Transverse colon (tissue), 4 donors: ENCODE data around the gene CTBP2. TPM values are rescaled to one million over a fixed set of nuclear protein-coding genes. Genes with fewer than 3 reads are reported as not detected.
A peak's percentile ranks its signal among the peaks of the same experiment; 100 is the strongest.
"Not testable (repeated sequence)": the region's sequence is repeated elsewhere in the genome, so short reads cannot be mapped to it uniquely, and the experiment has no call there.

ENCODE experiments used
- DNase-seq: peaks from one replicate; pipeline ENCODE4 v3.0.0-alpha.2; 2019
- H3K27ac ChIP-seq, 4 donors: fragments of 200-600 bp; sonication (generic); 2 replicates each; pipeline ENCODE4 v1.5.1; 2016 to 2018; ENCODE audit warnings: inconsistent platforms in 4 of 4
- H3K27me3 ChIP-seq: fragments of 200-600 bp; sonication (generic); 2 replicates; pipeline ENCODE4 v1.5.1; 2017; ENCODE audit warnings: inconsistent platforms
- H3K36me3 ChIP-seq, 4 donors: fragments of 200-600 bp; sonication (generic); 2 replicates each; pipeline ENCODE4 v1.5.1; 2017 to 2019; ENCODE audit warnings: inconsistent platforms in 4 of 4
- H3K4me1 ChIP-seq, 4 donors: fragments of 200-600 bp; sonication (generic); 2 replicates each; pipeline ENCODE4 v1.5.1; 2017 to 2020; ENCODE audit warnings: inconsistent platforms in 4 of 4
- H3K4me3 ChIP-seq, 4 donors: fragments of 200-600 bp; sonication (generic); 1 replicate in 1 of 4; 2 replicates in 3 of 4; pipeline versions ENCODE4 v1.5.1 to v1.6.1; 2017 to 2019; ENCODE audit warnings: inconsistent platforms in 4 of 4
- H3K9me3 ChIP-seq, 2 donors: fragments of 200-600 bp; sonication (generic); 2 replicates each; pipeline ENCODE4 v1.5.1; 2017 to 2019; ENCODE audit warnings: inconsistent platforms in 2 of 2
- CTCF ChIP-seq, 5 experiments: fragments of 200-600 bp in 3 of 5; fragments of 450-650 bp in 2 of 5; sonication (generic) in 3 of 5; IDR thresholded peaks; 1 replicate in 2 of 5; 2 replicates in 3 of 5; pipeline ENCODE4 v1.5.1; 2016 to 2017; ENCODE audit warnings: antibody characterized with exemption in 5 of 5, inconsistent platforms in 3 of 5, mild to moderate bottlenecking in 2 of 5, moderate library complexity in 1 of 5
- EP300 ChIP-seq: sonication (generic); formaldehyde crosslinking; IDR thresholded peaks from one replicate; pipeline ENCODE4 v1.6.1; 2017; ENCODE audit warnings: antibody characterized with exemption, low read depth
- POLR2A ChIP-seq: fragments of 450-650 bp; IDR thresholded peaks from one replicate; pipeline ENCODE4 v1.6.1; 2016; ENCODE audit warnings: antibody characterized with exemption, mild to moderate bottlenecking, moderate library complexity
- POLR2AphosphoS5 ChIP-seq, 3 donors: sonication (generic); formaldehyde crosslinking; IDR thresholded peaks; one replicate each; pipeline ENCODE4 v1.6.1; 2016; ENCODE audit warnings: antibody characterized with exemption in 3 of 3
- WGBS, 2 donors: methylation state at CpG; one replicate each; pipeline ENCODE4 v1.1.5; 2018; ENCODE audit warnings: low coverage in 1 of 2; 5-methylcytosine and 5-hydroxymethylcytosine counted together
- in situ Hi-C, 4 donors: fragments of 200-750 bp; cut with MboI; loops; one replicate each; pipeline versions ENCODE4 v1.15.0 to v1.15.1; 2017; ENCODE audit warnings: low sequenced_read_pairs in 3 of 4, low pct_ligation_motif_present in 1 of 4, low pct_unique_long_range_greater_than_20kb in 1 of 4
- intact Hi-C: fragments of 100-400 bp; cut with DNase I; formaldehyde crosslinking; loops from one replicate; pipeline ENCODE4 v1.15.1; 2023; ENCODE audit warnings: low total_unique reads
- total RNA-seq, 4 donors: library from RNA; depleted of rRNA; stranded (reverse); fragments of >200 nt; gene quantifications; one replicate each; pipeline ENCODE4 v1.1.0, GENCODE V29; 2016

The CTBP2 gene
- total RNA-seq, 4 donors from 2014 or later, result 71.9 to 247 (median 98.4) TPM

DNA sequence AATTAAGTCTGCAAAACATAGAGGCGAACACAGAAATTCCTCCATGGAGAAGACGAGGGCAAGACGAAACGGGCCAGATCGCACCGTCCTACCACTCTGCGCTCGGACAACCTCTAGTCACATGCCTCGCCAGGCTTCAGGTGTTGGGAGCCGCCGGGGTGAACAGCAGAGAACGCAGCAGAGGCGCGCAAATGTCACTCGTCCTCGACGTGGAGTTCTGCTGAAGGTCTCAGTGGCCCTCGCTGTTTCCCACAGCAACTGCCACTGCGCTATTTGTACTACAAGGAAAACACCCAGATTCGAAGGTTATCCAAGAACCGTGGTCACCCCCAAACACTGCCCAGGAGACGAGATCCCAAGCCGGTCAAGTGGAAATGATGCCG lies 9.2 kb downstream of the CTBP2 start:
- in situ Hi-C loops, result loop anchor here in 1 of 4 donors (25.0 kb wide), 1 partner anchor 89 kb away; no protein-coding TSS in a partner anchor
- 91% methylated on average over 24 of the region's 24 CpGs; no CpG with 5 or more reads in 1 of the 2 donors for WGBS, 2 donors

GRCh38 chr10:125150376-125151083 lies 9.8 kb downstream of the CTBP2 start:
- H3K36me3 ChIP-seq, H3K27me3 ChIP-seq, H3K9me3 ChIP-seq, H3K4me3 ChIP-seq, DNase-seq, intact Hi-C loops: not testable (repeated sequence)
- H3K27ac ChIP-seq, result peak overlapping the region; percentile 98 to 99 (median 99)
- WGBS, 2 donors, result 57% methylated on average over 16 of the region's 16 CpGs; no CpG with 5 or more reads in 1 of the 2 donors
- in situ Hi-C loops, result loop anchor here in 1 of 4 donors (25.0 kb wide), 1 partner anchor 88 kb away; no protein-coding TSS in a partner anchor
- peaks cover 62 to 99% (median 91%) of the 10 kb centered on the region in 4 donors for H3K4me1 ChIP-seq

More for the DNA sequence above, 9.2 kb downstream of the CTBP2 start:
- no peaks in the 10 kb centered on the region for H3K27me3 ChIP-seq
- no peaks in the 10 kb centered on the region for H3K36me3 ChIP-seq
- H3K9me3 ChIP-seq, result no peaks in the 10 kb centered on the region
- intact Hi-C loops, result no loop called here
- no peak for DNase-seq
- no peak overlapping the region for H3K4me3 ChIP-seq
- peak overlapping the region; percentile 98 to 99 (median 99) for H3K27ac ChIP-seq
- H3K4me1 ChIP-seq, result peaks cover 62 to 99% (median 93%) of the 10 kb centered on the region in 4 donors
- TF ChIP-seq POLR2A (no peak), CTCF (IDR thresholded peaks at IDR 0.05) (no peak), POLR2AphosphoS5 (IDR thresholded peaks at IDR 0.05) (no peak), EP300 (no peak)

DNA sequence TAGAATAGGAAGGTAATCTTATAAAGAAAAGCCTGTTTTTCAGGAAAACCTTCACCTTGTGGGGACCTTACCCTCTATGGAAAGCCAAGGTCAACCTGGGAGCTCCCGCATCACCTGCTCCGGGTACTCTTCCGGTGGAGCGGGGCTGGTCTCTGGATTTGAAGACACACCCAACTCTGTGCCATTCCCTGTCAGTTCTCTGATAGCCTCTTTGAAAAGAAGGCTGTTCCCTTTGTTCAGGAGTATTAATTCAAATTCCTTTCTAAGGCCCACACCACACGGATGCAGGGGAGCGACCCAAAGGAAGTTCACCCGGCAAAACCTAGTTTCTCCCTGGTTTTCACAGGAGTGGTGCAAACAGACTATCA lies 10.7 kb downstream of the CTBP2 start:
- H3K4me3 ChIP-seq, result no peak overlapping the region
- H3K4me1 ChIP-seq, result peaks cover 67 to 99% (median 92%) of the 10 kb centered on the region in 4 donors
- H3K27me3 ChIP-seq, result no peaks in the 10 kb centered on the region
- intact Hi-C loops, result loop anchor here (10.0 kb wide), 1 partner anchor 105 kb away; no protein-coding TSS in a partner anchor
- H3K36me3 ChIP-seq, result no peaks in the 10 kb centered on the region
- peak overlapping the region; percentile 98 to 99 (median 99) for H3K27ac ChIP-seq
- WGBS, 2 donors, result 13 to 61% methylated on average over 4 to 7 of the region's 7 CpGs
- no peak for DNase-seq
- in situ Hi-C loops, result loop anchor here in 1 of 4 donors (25.0 kb wide), 1 partner anchor 87 kb away; no protein-coding TSS in a partner anchor
- no peak for TF ChIP-seq POLR2A
- no peaks in the 10 kb centered on the region for H3K9me3 ChIP-seq

- Histone ChIP-seq H3K36me3 (no peaks in the 10 kb centered on the region), H3K27ac (peak overlapping the region; percentile 98 to 99 (median 99)), H3K9me3 (no peaks in the 10 kb centered on the region), H3K4me1 (peaks cover 69 to 99% (median 90%) of the 10 kb centered on the region in 4 donors), H3K27me3 (no peaks in the 10 kb centered on the region), H3K4me3 (no peak overlapping the region)
- peak; percentile 82 for DNase-seq
- in situ Hi-C loops, result no loop called here
- no peak for TF ChIP-seq EP300
- no peak for TF ChIP-seq POLR2A
- no peak for TF ChIP-seq CTCF (IDR thresholded peaks at IDR 0.05)
- no peak for TF ChIP-seq POLR2AphosphoS5 (IDR thresholded peaks at IDR 0.05)
- 62% methylated on average over 2 to 12 of the region's 12 CpGs for WGBS, 2 donors
- intact Hi-C loops, result loop anchor here (10.0 kb wide), 1 partner anchor 104 kb away; no protein-coding TSS in a partner anchor
Observed at GRCh38 chr10:125149036-125149679, 11.2 kb downstream of the CTBP2 start.

- peaks cover 65 to 99% (median 86%) of the 10 kb centered on the region in 4 donors for H3K4me1 ChIP-seq
- no peaks in the 10 kb centered on the region for H3K36me3 ChIP-seq
- no peaks in the 10 kb centered on the region for H3K27me3 ChIP-seq
- H3K4me3 ChIP-seq, result no peak overlapping the region
- TF ChIP-seq EP300, result no peak
- TF ChIP-seq POLR2A, result no peak
- no peak for TF ChIP-seq CTCF (IDR thresholded peaks at IDR 0.05)
- TF ChIP-seq POLR2AphosphoS5 (IDR thresholded peaks at IDR 0.05), result no peak
- H3K9me3 ChIP-seq, result no peaks in the 10 kb centered on the region
- intact Hi-C loops, result loop anchor here (10.0 kb wide), 1 partner anchor 104 kb away; no protein-coding TSS in a partner anchor
- in situ Hi-C loops, result no loop called here
- 46 to 50% methylated on average over 2 to 4 of the region's 4 CpGs for WGBS, 2 donors
- H3K27ac ChIP-seq, result peak overlapping the region; percentile 98 to 99 (median 99)
- DNase-seq, result no peak
Observed at GRCh38 chr10:125148528-125148927, 11.8 kb downstream of the CTBP2 start.
